ENCODE results near the gene CSNK1E. TPM values are rescaled to one million over a fixed set of nuclear protein-coding genes. Genes with fewer than 3 reads are reported as not detected.

CSNK1E gene
- total RNA-seq, 2 experiments from 2014 or later: 117 to 145 TPM

DNA sequence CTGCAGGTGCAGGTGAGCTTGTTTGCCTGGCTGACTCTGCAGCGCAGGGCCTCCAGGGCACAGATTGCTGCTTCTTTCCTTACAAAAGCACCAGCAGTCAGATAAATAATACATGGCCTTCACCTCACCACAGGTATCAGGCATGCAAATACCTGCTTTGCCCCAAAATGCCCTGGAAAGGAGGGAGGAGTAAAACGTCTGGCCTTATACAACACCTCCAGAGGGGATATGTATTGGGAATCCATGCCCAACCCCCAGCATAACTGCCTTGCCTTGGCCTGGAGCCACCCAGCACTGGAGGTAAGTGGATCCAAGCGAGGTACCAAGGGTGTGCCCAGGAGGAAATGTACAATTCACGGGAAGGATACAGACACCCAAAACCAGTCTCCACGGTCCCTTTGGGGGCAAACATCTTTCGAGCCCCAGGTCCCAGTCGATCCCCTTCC, 45.3 kb downstream of the CSNK1E start:
- peaks cover 40% of the 10 kb centered on the region for H3K4me1 Mint-ChIP-seq
- peak; percentile 17 for DNase-seq

DNA sequence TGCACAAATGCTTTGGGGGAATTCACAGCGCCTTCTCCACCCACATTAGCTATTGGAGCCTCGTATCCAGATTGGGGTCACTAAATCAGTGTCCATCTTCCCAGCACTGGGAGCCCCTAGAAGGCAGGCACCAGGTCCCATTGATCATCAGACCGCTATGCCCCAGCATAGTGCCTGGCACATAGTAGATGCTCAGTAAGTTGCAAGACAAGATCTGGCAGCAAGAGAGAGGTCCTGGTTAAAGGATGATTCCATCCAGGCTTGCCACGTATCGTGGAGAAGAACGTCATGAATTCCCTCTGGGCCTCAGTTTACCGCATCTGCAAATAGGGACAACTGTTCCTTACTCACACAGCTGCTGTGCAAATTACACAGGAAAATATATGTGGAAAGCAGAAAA, 46.1 kb downstream of the CSNK1E start:
- Mint-ChIP-seq H3K27me3 (no peaks in the 10 kb centered on the region), H3K4me1 (peaks cover 47% of the 10 kb centered on the region), H3K4me3 (peak overlapping the region; percentile 79), H3K9me3 (ENCODE audit: low read depth) (no peaks in the 10 kb centered on the region), H3K36me3 (ENCODE audit: low read depth) (peaks cover 3% of the 10 kb centered on the region), H3K27ac (no peak overlapping the region)
- DNase-seq (no peak), ATAC-seq (no peak)
- intact Hi-C loops (cut with DNase I, micrococcal nuclease): loop anchor here (5.0 kb wide), 2 partner anchors 69 to 191 kb away; partner anchors contain the start of gene MAFF (in 1 of the 2)
- POLR2A ChIA-PET: no interaction called here
- CTCF ChIA-PET: interaction anchor here (0.7 to 1.3 kb wide), 3 partner anchors 8 to 411 kb away, joined by 3 to 4 read pairs (median 3); partner anchors contain the start of gene TOMM22

More for the DNA sequence above, 45.3 kb downstream of the CSNK1E start:
- intact Hi-C loops (cut with DNase I, micrococcal nuclease): loop anchor here (1.0 to 5.0 kb wide), 5 partner anchors 69 to 385 kb away; partner anchors contain the start of genes CBY1 (in 1 of the 2), FAM227A (in 1 of the 2) and MAFF (in 1 of the 2)
- Mint-ChIP-seq H3K36me3 (ENCODE audit: low read depth) (peaks cover 3% of the 10 kb centered on the region), H3K27me3 (no peaks in the 10 kb centered on the region), H3K27ac (peak overlapping the region; percentile 45), H3K4me3 (peak overlapping the region; percentile 79), H3K9me3 (ENCODE audit: low read depth) (no peaks in the 10 kb centered on the region)
- ATAC-seq: no peak
- ChIA-PET POLR2A (no interaction called here), CTCF (interaction anchor here (0.9 to 1.3 kb wide), 2 partner anchors 410 kb away, joined by 3 to 4 read pairs; partner anchors contain the start of gene TOMM22)

- intact Hi-C loops (cut with DNase I, micrococcal nuclease): loop anchor here (5.0 kb wide), 2 partner anchors 68 to 192 kb away; partner anchors contain the start of gene MAFF (in 1 of the 2)
- Mint-ChIP-seq H3K4me1 (peaks cover 50% of the 10 kb centered on the region), H3K27ac (no peak overlapping the region), H3K4me3 (no peak overlapping the region), H3K27me3 (no peaks in the 10 kb centered on the region), H3K9me3 (ENCODE audit: low read depth) (no peaks in the 10 kb centered on the region), H3K36me3 (ENCODE audit: low read depth) (peaks cover 3% of the 10 kb centered on the region)
- POLR2A ChIA-PET: no interaction called here
- ATAC-seq: no peak
- CTCF ChIA-PET: interaction anchor here (0.7 to 1.3 kb wide), 3 partner anchors 15 to 471 kb away, joined by 3 to 4 read pairs (median 4); partner anchors contain the start of gene TOMM22
- DNase-seq: no peak
These were observed 46.9 kb downstream of the CSNK1E start for GRCh38 chr22:38270091-38270992.

GRCh38 chr22:38269466-38269865, 47.8 kb downstream of the CSNK1E start:
- Mint-ChIP-seq H3K4me3 (no peak overlapping the region), H3K36me3 (ENCODE audit: low read depth) (peaks cover 3% of the 10 kb centered on the region), H3K27me3 (no peaks in the 10 kb centered on the region), H3K27ac (no peak overlapping the region), H3K4me1 (peaks cover 55% of the 10 kb centered on the region), H3K9me3 (ENCODE audit: low read depth) (no peaks in the 10 kb centered on the region)
- ATAC-seq (no peak), DNase-seq (no peak)
- ChIA-PET POLR2A (no interaction called here), CTCF (interaction anchor here (0.7 kb wide), 2 partner anchors 152 to 471 kb away, joined by 3 to 4 read pairs; no protein-coding TSS in a partner anchor)
- intact Hi-C loops (cut with DNase I, micrococcal nuclease): loop anchor here in 1 of 2 experiments (10.0 kb wide), 1 partner anchor 85 kb away; no protein-coding TSS in a partner anchor

DNA sequence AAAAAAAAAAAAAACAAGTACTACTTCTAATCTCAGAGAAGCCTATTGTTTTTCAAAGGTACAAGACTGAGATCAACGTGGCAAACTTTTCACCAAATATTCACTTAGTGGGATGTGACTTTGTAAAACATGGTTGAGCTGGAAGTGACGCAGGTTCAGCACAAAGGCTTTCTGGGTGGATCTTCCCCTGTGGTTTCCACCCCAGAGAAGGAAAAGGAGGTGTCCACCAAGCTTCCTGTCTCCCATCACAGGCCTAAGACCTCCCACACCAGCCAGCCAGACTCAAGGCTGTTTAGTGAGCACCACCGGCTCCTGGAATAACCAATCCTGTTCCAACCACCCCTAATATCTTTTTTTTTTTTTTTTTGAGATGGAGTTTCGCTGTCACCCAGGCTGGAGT, 50.1 kb downstream of the CSNK1E start:
- no peak overlapping the region for H3K4me3 Mint-ChIP-seq
- peaks cover 3% of the 10 kb centered on the region for H3K36me3 Mint-ChIP-seq (ENCODE audit: low read depth)
- DNase-seq (peak; percentile 67), ATAC-seq (peak; percentile 82)
- peak overlapping the region; percentile 67 for H3K27ac Mint-ChIP-seq
- no peaks in the 10 kb centered on the region for H3K27me3 Mint-ChIP-seq
- no peaks in the 10 kb centered on the region for H3K9me3 Mint-ChIP-seq (ENCODE audit: low read depth)
- peaks cover 51% of the 10 kb centered on the region for H3K4me1 Mint-ChIP-seq
- ChIA-PET CTCF (no interaction called here), POLR2A (interaction anchor here (0.6 kb wide), 2 partner anchors 460 to 1257 kb away, joined by 3 read pairs; no protein-coding TSS in a partner anchor)
- intact Hi-C loops (cut with DNase I, micrococcal nuclease): loop anchor here in 1 of 2 experiments (10.0 kb wide), 1 partner anchor 88 kb away; no protein-coding TSS in a partner anchor

DNA sequence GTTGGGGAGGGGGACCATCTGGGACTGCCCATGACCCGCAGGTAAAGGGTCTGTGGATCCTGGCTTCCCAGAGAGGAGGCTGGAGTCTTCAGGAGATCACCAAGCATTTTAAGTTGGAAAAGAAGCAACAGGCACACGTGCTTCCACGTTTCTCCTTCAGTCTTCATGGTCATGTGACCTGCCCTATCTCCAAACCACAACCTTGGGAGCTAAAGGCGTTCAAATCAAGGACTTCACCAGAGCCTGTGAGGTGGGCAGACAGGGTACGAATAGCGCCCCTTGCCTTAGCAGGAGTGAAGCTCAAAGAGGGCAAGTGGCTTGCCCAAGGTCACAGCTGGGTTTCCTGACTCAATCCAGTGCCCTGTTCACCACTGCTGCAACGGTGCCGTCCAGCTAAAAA, 51.1 kb downstream of the CSNK1E start:
- ATAC-seq (no peak), DNase-seq (no peak)
- no peak overlapping the region for H3K4me3 Mint-ChIP-seq
- no peaks in the 10 kb centered on the region for H3K9me3 Mint-ChIP-seq (ENCODE audit: low read depth)
- intact Hi-C loops (cut with DNase I, micrococcal nuclease): loop anchor here in 1 of 2 experiments (10.0 kb wide), 1 partner anchor 89 kb away; no protein-coding TSS in a partner anchor
- no peaks in the 10 kb centered on the region for H3K27me3 Mint-ChIP-seq
- POLR2A ChIA-PET: no interaction called here
- H3K4me1 Mint-ChIP-seq: peaks cover 49% of the 10 kb centered on the region
- peak overlapping the region; percentile 63 for H3K27ac Mint-ChIP-seq
- CTCF ChIA-PET: interaction anchor here (0.6 to 0.7 kb wide), 2 partner anchors 194 to 544 kb away, joined by 3 read pairs; no protein-coding TSS in a partner anchor
- H3K36me3 Mint-ChIP-seq (ENCODE audit: low read depth): peaks cover 3% of the 10 kb centered on the region

- ChIA-PET CTCF (no interaction called here), POLR2A (no interaction called here)
- Mint-ChIP-seq H3K4me3 (no peak overlapping the region), H3K36me3 (ENCODE audit: low read depth) (peaks cover 5% of the 10 kb centered on the region), H3K27me3 (no peaks in the 10 kb centered on the region), H3K4me1 (peaks cover 46% of the 10 kb centered on the region), H3K9me3 (ENCODE audit: low read depth) (no peaks in the 10 kb centered on the region), H3K27ac (no peak overlapping the region)
- ATAC-seq: no peak
- intact Hi-C loops (cut with DNase I, micrococcal nuclease): loop anchor here (5.0 to 10.0 kb wide), 2 partner anchors 90 to 308 kb away; partner anchors contain the start of gene DMC1 (in 1 of the 2)
- DNase-seq: no peak
These were observed 52.9 kb downstream of the CSNK1E start for GRCh38 chr22:38264322-38264843.

DNA sequence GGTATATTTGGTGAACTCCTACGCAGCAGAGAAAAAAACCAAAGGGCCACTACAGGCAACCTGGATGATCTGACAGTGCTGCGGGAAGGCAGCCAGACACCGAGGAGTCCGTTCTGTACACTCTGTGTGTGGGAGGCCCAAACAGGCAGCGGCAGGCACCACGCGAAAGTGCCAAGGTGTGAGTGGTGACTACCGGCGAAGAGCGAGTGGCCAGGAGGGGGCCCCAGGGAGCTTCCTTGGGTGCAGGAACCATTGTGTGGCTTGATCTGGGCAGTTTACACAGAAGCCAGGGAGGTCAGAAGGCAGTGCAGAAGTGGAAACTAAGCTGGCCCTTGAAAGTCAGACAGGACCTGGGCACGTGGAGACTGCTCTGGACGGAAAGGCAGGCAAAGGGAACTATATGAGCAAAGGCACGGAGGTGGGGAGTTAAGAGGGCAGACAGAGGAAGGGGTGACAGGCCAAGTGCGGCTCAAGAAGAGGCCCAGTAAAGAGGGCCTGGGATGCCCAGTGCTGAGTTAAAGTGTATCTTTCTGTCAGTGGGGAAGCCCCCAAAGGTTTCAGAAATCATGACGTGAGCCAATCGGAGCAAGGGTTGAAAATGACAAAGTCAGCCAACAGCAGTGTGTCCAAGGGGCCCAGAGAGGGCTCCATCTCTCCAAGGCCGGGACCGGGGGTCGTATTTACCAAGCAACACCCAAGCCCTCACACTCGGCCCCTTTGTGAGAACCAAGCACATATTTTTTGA, 55.0 kb downstream of the CSNK1E start:
- ChIA-PET POLR2A (interaction anchor here (0.6 kb wide), 1 partner anchor 52 kb away, joined by 4 read pairs; no protein-coding TSS in a partner anchor), CTCF (interaction anchor here (0.6 to 0.8 kb wide), 4 partner anchors 9 to 308 kb away, joined by 3 read pairs; partner anchors contain the start of gene DMC1)
- ATAC-seq (peak; percentile 77), DNase-seq (peak; percentile 75)
- H3K4me1 Mint-ChIP-seq: peaks cover 36% of the 10 kb centered on the region
- H3K4me3 Mint-ChIP-seq: no peak overlapping the region
- intact Hi-C loops (cut with DNase I, micrococcal nuclease): loop anchor here (1.0 to 10.0 kb wide), 3 partner anchors 91 to 310 kb away; partner anchors contain the start of gene DMC1 (in 1 of the 2)
- peaks cover 2% of the 10 kb centered on the region for H3K36me3 Mint-ChIP-seq (ENCODE audit: low read depth)
- H3K9me3 Mint-ChIP-seq (ENCODE audit: low read depth): no peaks in the 10 kb centered on the region
- no peaks in the 10 kb centered on the region for H3K27me3 Mint-ChIP-seq
- peak overlapping the region; percentile 67 for H3K27ac Mint-ChIP-seq

GRCh38 chr22:38260761-38261681, 56.2 kb downstream of the CSNK1E start:
- CTCF ChIA-PET: interaction anchor here (0.6 to 1.5 kb wide), 2 partner anchors 85 to 93 kb away, joined by 3 to 4 read pairs; no protein-coding TSS in a partner anchor
- ATAC-seq (no peak), DNase-seq (no peak)
- POLR2A ChIA-PET: no interaction called here
- peaks cover 2% of the 10 kb centered on the region for H3K36me3 Mint-ChIP-seq (ENCODE audit: low read depth)
- intact Hi-C loops (cut with DNase I, micrococcal nuclease): loop anchor here (5.0 to 10.0 kb wide), 2 partner anchors 94 to 311 kb away; partner anchors contain the start of gene DMC1 (in 1 of the 2)
- no peak overlapping the region for H3K27ac Mint-ChIP-seq
- no peaks in the 10 kb centered on the region for H3K27me3 Mint-ChIP-seq
- no peak overlapping the region for H3K4me3 Mint-ChIP-seq
- H3K4me1 Mint-ChIP-seq: peaks cover 26% of the 10 kb centered on the region
- no peaks in the 10 kb centered on the region for H3K9me3 Mint-ChIP-seq (ENCODE audit: low read depth)

DNA sequence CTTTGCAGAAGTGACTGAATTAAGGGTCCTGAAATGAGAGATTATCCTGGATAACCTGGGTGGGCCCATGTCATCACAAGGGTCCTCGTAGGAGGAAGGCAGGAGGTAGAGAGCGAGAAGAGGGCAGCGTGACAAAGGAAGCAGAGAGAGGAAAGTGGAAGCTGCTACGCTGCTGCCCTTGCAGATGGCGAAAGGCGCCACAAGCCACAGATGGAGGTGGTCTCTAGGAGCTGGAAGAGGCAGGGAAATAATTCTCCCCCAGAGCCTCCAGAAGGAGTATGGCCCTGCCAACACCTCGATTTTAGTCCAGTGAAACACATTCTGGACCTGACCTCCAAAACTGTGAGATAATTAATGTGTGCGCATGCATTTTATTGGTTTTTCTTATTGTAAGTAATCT, 57.9 kb downstream of the CSNK1E start:
- DNase-seq (no peak), ATAC-seq (no peak)
- H3K36me3 Mint-ChIP-seq (ENCODE audit: low read depth): peaks cover 2% of the 10 kb centered on the region
- H3K4me3 Mint-ChIP-seq: no peak overlapping the region
- H3K27ac Mint-ChIP-seq: no peak overlapping the region
- no peaks in the 10 kb centered on the region for H3K9me3 Mint-ChIP-seq (ENCODE audit: low read depth)
- peaks cover 19% of the 10 kb centered on the region for H3K4me1 Mint-ChIP-seq
- H3K27me3 Mint-ChIP-seq: no peaks in the 10 kb centered on the region
- CTCF ChIA-PET: no interaction called here
- POLR2A ChIA-PET: no interaction called here
- intact Hi-C loops (cut with DNase I, micrococcal nuclease): no loop called here

Measured in activated CD4-positive, alpha-beta T cell treated with anti-CD3 and anti-CD28 coated beads for 36 hours (primary cell).